NT2/D1 (cell line): ENCODE results near the gene BICDL2.

Experiments
- DNase-seq: peaks from one replicate; pipeline ENCODE4 v3.0.0-alpha.2; 2011; ENCODE audit warnings: low read depth, low spot score
- H3K27me3 ChIP-seq: 2 replicates; pipeline ENCODE4 v1.6.0; 2011; ENCODE audit warnings: mild to moderate bottlenecking; ENCODE audit not compliant: insufficient read length, insufficient read depth
- H3K36me3 ChIP-seq: 2 replicates; pipeline ENCODE4 v1.6.1; 2011; ENCODE audit warnings: mild to moderate bottlenecking, low read length, mixed read lengths; ENCODE audit not compliant: insufficient read depth, insufficient read length
- H3K4me1 ChIP-seq: 2 replicates; pipeline ENCODE4 v1.5.1; 2011; ENCODE audit not compliant: insufficient read depth, insufficient read length
- H3K4me3 ChIP-seq: 2 replicates; pipeline ENCODE4 v1.5.1; 2011; ENCODE audit warnings: low read depth; ENCODE audit not compliant: insufficient read length
- H3K9ac ChIP-seq: 2 replicates; pipeline ENCODE4 v1.6.0; 2011; ENCODE audit warnings: low read depth; ENCODE audit not compliant: insufficient read length
- H3K9me3 ChIP-seq: 2 replicates; pipeline ENCODE4 v1.5.1; 2011; ENCODE audit warnings: mild to moderate bottlenecking, low read length; ENCODE audit not compliant: insufficient read depth
- SUZ12 ChIP-seq: IDR thresholded peaks from 2 replicates; pipeline ENCODE4 v1.6.1; 2011; ENCODE audit not compliant: insufficient read length, insufficient read depth; ENCODE audit errors: extremely low read depth
- YY1 ChIP-seq: IDR thresholded peaks from 2 replicates; pipeline ENCODE4 v1.6.1; 2011; ENCODE audit not compliant: insufficient read length, insufficient read depth
- ZNF274 ChIP-seq: IDR thresholded peaks from 2 replicates; pipeline ENCODE4 v1.6.1; 2011; ENCODE audit warnings: mild to moderate bottlenecking, low read depth, low read length

The BICDL2 gene

DNA sequence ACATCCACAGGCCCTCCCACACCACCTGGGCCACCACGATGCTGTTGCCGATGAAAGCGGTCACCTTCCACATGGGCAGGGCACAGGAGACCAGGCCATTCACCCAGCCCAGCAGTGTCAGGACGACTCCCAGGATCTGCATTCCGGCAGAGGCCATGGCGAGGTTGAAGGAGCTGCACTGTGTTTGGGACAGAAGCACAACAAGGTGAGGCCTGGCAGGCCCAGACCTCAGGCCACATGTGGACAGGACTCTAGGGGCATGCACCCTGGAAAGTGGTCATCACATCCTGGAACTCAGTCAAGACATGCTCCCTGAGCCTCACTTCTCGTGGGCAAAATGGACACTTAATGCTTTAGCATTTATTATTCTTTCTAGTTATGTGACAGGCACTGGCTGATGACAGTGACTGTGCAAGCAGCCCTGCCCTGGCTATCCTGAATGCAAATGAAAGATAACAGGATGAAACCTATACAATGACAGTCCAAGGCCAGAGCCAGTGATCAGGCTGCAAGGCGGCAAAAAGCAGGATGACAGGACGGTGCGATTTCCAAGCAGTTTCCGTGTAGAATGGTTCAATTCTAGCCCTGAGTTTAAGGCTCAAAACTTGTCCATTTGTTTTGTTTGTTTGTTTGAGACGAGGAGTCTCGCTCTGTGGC is 20.8 kb downstream of the BICDL2 start:
- Histone ChIP-seq H3K9me3 (no peaks in the 10 kb centered on the region), H3K27me3 (peaks cover 20% of the 10 kb centered on the region), H3K36me3 (peaks cover 35% of the 10 kb centered on the region), H3K9ac (peak overlapping the region; percentile 1), H3K4me3 (no peak overlapping the region), H3K4me1 (peaks cover 22% of the 10 kb centered on the region)
- TF ChIP-seq ZNF274 (no peak), YY1 (no peak), SUZ12 (no peak)
- DNase-seq, result no peak

DNA sequence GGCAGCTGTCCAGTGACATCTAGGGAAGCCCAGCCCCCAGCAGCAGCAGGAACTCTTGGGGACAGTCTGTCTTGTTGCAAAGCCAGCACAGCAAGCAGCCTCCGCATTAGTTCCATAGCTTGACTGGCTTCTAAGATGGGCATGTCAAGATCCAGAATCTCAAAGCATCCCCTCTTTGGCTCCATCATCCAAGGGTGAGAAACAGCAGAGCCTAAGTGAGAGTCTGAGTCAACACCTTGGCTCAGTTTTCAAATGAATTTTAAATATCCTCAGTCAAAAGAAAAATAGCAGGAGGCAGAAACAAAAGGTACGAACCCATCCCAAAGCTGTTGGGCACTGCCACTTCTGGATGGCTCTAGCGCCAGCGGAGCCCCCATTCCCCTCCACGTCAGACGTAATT is 21.8 kb downstream of the BICDL2 start:
- Histone ChIP-seq H3K9ac (peak overlapping the region; percentile 8), H3K4me3 (no peak overlapping the region), H3K4me1 (peaks cover 22% of the 10 kb centered on the region), H3K36me3 (peaks cover 35% of the 10 kb centered on the region), H3K27me3 (peaks cover 20% of the 10 kb centered on the region), H3K9me3 (no peaks in the 10 kb centered on the region)
- no peak for DNase-seq
- TF ChIP-seq YY1, result no peak
- no peak for TF ChIP-seq SUZ12
- TF ChIP-seq ZNF274, result no peak

DNA sequence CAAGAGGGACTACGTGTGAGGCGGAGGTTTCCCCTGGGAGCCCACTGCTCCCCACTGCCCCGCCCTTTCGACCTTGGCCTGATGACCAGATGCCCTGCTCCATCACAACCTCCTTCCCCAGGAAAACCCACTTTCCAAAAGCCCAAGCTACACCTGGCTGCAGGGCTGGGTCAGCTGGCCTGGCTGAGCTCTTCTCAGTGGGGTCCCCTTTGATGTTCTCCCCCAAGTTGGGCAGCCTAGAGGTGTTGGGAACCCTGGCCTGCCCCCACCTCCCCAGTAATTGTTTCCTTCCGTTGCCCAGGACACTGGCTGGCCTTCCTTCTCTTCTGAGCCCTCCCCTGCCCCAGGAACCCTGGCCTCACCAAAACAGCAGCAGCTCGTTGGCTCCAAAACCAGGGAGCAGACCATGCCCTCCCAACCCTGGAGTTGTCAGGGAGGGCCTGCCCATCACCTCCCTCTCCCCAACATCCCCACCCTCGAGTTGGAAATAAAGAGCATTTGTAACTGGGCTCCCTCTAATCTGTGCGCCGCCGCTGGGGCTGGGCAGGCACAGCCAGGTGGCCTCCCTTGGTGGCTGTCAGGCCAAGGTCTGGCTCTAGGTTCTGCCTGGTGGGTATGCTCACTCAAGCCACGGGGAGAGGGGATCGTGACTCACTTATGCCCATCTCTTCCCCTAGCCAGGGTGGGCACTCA is 22.6 kb downstream of the BICDL2 start:
- TF ChIP-seq YY1, result no peak
- no peak for TF ChIP-seq SUZ12
- no peak for TF ChIP-seq ZNF274
- Histone ChIP-seq H3K9ac (no peak overlapping the region), H3K4me3 (no peak overlapping the region), H3K4me1 (peaks cover 22% of the 10 kb centered on the region), H3K9me3 (no peaks in the 10 kb centered on the region), H3K27me3 (peaks cover 20% of the 10 kb centered on the region), H3K36me3 (peaks cover 35% of the 10 kb centered on the region)
- DNase-seq, result no peak

DNA sequence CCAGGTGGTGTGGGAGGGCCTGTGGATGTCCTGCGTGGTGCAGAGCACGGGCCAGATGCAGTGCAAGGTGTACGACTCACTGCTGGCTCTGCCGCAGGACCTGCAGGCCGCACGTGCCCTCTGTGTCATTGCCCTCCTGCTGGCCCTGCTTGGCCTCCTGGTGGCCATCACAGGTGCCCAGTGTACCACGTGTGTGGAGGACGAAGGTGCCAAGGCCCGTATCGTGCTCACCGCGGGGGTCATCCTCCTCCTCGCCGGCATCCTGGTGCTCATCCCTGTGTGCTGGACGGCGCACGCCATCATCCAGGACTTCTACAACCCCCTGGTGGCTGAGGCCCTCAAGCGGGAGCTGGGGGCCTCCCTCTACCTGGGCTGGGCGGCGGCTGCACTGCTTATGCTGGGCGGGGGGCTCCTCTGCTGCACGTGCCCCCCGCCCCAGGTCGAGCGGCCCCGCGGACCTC is 23.2 kb downstream of the BICDL2 start:
- TF ChIP-seq YY1 (no peak), ZNF274 (no peak), SUZ12 (no peak)
- Histone ChIP-seq H3K9ac (peak overlapping the region; percentile 54), H3K9me3 (no peaks in the 10 kb centered on the region), H3K27me3 (peaks cover 20% of the 10 kb centered on the region), H3K4me3 (no peak overlapping the region), H3K4me1 (peaks cover 24% of the 10 kb centered on the region), H3K36me3 (peaks cover 35% of the 10 kb centered on the region)
- DNase-seq, result no peak

DNA sequence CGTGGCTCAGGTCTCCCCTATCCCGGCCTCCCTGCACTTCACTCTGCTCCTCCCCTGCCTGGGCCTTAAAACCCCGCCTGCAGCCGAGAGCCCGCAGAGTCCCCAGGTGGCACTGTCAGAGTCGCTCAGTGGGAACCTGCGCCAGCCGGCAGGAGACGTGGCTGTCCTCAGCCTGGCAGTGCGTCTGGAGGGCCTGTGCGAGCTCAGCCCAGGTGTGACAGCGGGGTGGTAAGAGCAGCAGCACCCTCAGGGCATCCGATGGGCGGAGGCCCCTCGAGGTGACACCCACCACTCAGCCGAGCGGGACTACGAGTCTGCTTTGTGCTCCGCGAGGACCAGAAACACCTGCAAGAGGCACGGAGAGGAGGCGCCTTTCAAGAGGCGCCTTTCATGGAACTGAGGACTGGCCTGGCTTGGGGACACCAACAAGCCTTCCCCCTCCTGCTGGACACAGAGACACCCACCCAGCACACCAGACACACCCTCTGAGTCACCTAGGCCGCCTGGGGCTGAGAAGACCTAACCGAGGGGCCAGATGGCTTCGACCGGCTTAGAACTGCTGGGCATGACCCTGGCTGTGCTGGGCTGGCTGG is 23.8 kb downstream of the BICDL2 start, which contains the start of gene CLDN9:
CLDN9 (plus strand) TSS at position 96 of the 593 bp plus-strand sequence; CDS start at position 536, 440 bp downstream.
- no peak for DNase-seq
- Histone ChIP-seq H3K27me3 (peaks cover 20% of the 10 kb centered on the region), H3K36me3 (peaks cover 35% of the 10 kb centered on the region), H3K4me3 (no peak within 1 kb of the TSS), H3K9ac (peak within 1 kb of the TSS; percentile 54), H3K4me1 (peaks cover 25% of the 10 kb centered on the region), H3K9me3 (no peaks in the 10 kb centered on the region)
- TF ChIP-seq YY1, result no peak
- no peak for TF ChIP-seq ZNF274
- no peak for TF ChIP-seq SUZ12

DNA sequence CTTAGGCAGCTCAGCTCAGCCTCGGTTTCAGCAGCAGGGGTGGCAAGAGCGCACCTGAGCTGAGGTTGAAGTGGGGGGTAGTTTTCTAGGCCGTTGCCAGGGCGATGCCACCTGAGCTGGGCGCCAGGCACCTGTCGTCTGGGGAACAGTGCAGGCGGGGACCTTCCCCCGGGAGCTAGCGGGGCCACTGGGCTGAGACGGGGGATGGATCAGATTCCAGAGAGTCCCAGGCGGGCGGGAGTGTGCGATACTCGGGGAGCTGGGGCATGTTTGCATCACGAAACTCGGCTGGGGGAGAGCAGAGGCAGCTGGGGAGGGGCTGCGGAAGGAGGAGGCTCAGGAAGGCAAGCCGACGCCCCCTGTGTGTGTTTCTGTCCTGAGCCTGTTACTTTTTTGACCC is 24.5 kb downstream of the BICDL2 start:
- Histone ChIP-seq H3K36me3 (peaks cover 35% of the 10 kb centered on the region), H3K9ac (peak overlapping the region; percentile 24), H3K4me1 (peaks cover 32% of the 10 kb centered on the region), H3K4me3 (no peak overlapping the region), H3K27me3 (peaks cover 25% of the 10 kb centered on the region), H3K9me3 (no peaks in the 10 kb centered on the region)
- TF ChIP-seq ZNF274 (no peak), SUZ12 (no peak), YY1 (no peak)
- DNase-seq, result no peak

DNA sequence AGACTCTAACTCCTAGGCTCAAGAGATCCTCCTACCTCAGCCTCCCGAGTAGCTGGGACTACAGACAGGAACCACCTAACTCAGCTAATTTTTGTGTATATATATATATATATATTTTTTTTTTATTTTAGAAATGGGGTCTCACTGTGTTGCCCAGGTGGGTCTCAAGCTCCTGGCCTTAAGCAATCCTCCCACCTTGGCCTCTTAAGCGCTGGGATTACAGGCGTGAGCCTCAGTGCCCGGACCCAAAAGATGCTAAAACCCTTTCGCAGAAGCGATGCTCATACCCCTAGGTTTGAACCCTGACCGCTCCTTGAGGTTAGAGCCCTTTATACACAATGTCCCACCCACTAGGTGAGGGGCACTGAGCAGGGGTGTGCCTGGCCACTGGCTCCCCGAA is 26.2 kb downstream of the BICDL2 start:
- no peaks in the 10 kb centered on the region for H3K9me3 ChIP-seq
- peaks cover 23% of the 10 kb centered on the region for H3K36me3 ChIP-seq
- peaks cover 33% of the 10 kb centered on the region for H3K27me3 ChIP-seq
- H3K4me3 ChIP-seq, result no peak overlapping the region
- peaks cover 44% of the 10 kb centered on the region for H3K4me1 ChIP-seq
- no peak for TF ChIP-seq YY1
- TF ChIP-seq ZNF274, result no peak
- TF ChIP-seq SUZ12, result no peak
- H3K9ac ChIP-seq, result peak overlapping the region; percentile 79
- DNase-seq, result no peak
